ENCODE measurements around the gene ZDHHC21. TPM values are rescaled to one million over a fixed set of nuclear protein-coding genes. Genes with fewer than 3 reads are reported as not detected.

ZDHHC21 gene, protein sequence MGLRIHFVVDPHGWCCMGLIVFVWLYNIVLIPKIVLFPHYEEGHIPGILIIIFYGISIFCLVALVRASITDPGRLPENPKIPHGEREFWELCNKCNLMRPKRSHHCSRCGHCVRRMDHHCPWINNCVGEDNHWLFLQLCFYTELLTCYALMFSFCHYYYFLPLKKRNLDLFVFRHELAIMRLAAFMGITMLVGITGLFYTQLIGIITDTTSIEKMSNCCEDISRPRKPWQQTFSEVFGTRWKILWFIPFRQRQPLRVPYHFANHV
- total RNA-seq: 10 to 100 TPM; 13.9 to 16.3 TPM
- long read RNA-seq, donor 1, partial matches to known transcripts: 2 of 9 reads
- long read RNA-seq, donor 1, other reads (novel, unspliced or antisense): 7 of 9 reads
- long read RNA-seq, donor 2, partial matches to known transcripts: 2 of 4 reads
- long read RNA-seq, donor 2, other reads (novel, unspliced or antisense): 2 of 4 reads

DNA sequence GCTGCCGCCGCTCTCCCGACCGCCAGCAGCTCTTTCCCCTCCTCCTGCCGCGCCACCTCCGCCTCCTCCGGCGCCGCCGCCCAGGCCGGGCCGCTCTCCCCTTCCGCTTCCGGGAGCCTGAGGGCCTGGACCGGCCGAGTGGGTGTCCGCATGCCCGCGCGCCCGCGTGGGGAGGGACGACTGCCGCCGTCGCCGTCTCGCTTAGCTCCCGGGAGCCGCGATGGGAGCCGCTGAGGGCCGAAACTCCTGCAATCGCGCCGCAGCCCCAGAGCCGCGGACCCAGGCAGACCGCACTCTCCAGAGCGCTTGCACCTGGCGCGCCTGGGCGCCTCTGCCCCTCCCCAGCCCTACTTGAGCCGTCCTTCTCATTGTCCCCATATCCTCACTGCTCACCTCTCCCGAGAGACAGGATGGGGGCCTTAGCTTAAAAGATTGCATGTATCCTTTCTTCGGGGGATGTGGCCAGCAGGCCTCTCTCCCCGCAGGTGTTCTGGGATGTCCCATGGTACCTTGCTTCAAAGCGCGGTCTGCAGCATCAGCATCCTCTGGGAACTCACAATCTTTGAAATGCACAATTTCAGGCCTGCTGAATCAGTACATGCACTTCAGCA lies at the start of gene ZDHHC21:
ZDHHC21 (minus strand) TSS at position 182 of the 611 bp plus-strand sequence. CDS start 19,092 bp downstream, outside the sequence.
- peak; percentile 92 for DNase-seq (ENCODE audit: low spot score)
- intact Hi-C loops (cut with DNase I): no loop called here

DNA sequence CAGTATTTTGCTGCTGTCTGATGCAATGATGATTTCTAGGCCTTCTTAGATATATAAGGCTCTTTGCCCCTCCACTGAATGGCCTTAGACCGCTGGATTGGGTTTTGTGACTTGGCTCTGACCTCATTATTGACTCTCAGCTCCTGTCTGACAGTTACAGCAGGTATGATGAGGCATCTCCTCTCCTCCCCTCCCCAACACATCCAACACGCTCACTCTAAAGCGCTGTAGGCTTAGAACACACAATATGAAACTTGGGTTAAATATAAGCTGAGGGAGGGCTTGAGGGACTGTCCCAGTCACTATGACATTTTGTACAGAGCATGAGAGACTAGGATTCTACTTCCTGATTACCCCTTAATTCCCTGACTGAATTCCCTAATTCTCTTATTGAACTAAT lies 48.1 kb upstream of the ZDHHC21 start:
- DNase-seq (ENCODE audit: low spot score): no peak
- intact Hi-C loops (cut with DNase I): no loop called here

DNA sequence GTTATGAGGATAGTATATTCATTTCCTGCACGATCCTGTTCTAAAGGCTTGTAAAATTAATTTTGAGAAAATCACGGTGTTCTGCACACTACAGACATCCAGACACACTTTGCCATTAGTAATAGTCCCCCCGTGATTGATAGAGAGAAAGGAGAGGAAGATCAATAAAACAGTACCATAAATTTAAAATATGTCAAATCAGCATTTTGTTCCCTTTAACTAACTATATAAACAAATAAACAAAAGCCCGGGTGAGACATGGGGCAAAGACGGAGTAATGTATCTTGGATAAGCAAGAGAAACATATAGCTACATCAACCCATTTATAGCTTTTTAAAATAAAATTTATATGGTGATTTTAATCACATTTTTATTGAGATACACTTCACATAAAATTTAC lies 39.9 kb upstream of the ZDHHC21 start:
- intact Hi-C loops (cut with DNase I): no loop called here
- DNase-seq (ENCODE audit: low spot score): no peak

DNA sequence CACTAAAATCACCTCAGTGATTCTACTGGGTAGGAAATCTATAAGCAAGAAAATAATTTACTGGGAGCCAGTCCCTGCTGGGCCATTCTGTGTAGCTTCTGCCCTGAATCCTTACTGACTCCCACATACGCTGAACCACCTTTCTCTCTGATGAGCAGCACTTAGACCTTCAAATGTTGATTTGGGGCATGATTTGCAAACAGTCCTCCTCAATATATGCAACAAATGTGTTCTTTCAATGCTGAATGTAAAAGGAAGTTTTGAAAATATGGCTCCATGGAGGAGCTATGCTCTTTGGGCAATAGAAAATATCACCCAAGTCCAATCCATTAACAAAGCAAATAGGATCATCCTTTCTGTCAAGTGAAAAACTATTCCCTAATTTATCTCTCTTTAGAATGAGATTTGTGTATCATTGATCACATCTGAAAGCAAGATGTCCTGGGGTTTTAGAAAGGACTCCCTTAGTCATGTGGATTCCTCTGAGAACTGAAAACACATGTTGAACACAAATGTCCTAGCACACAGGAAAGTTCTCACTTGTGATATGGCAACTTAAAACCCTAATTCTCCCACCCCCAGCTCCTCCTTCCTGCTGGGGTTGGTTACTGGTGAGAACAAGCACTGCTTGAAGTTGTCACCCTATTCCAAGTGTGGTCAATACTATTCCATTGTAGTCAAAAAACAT lies 38.2 kb upstream of the ZDHHC21 start:
- no peak for DNase-seq (ENCODE audit: low spot score)
- intact Hi-C loops (cut with DNase I): no loop called here

DNA sequence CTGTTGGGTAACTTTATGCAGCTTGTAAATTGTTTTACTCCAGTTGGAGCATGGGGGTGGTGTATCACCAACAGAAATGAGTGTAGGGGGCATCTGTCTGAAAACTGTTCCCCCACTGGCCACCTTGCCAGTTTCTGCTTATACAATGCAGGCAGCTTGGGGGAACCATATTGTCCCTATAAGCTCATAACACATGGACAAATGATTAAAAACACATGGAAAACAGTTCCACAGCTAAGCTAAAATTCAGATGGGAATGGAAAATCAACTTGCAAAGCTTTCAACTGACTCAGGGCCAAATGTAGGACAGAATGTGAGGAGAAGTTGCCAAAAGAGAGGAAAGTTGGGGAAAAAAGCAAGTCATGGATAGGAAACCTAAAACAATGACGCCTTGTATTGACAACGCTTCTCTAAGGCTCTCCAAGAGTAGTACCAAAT lies 37.2 kb upstream of the ZDHHC21 start:
- DNase-seq (ENCODE audit: low spot score): no peak
- intact Hi-C loops (cut with DNase I): no loop called here

DNA sequence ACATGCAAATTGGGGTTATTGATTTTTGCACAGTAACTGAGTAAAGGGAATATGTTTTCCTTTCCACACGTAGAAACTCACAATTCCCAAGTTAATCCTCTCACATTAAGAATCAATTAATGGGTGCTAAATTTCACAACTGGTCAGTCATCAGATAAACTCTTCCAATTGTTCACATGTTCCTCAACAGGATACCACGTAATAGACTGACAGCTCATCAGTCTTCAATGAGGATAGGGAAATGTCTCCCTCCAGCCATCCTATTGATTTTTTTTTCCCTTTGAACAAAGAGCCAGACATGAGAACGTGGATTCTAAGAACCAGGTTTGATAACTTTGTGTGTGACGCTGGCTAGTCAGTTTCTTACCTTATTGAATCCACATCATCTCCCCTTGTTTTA lies 30.1 kb upstream of the ZDHHC21 start:
- DNase-seq (ENCODE audit: low spot score): no peak
- intact Hi-C loops (cut with DNase I): no loop called here

DNA sequence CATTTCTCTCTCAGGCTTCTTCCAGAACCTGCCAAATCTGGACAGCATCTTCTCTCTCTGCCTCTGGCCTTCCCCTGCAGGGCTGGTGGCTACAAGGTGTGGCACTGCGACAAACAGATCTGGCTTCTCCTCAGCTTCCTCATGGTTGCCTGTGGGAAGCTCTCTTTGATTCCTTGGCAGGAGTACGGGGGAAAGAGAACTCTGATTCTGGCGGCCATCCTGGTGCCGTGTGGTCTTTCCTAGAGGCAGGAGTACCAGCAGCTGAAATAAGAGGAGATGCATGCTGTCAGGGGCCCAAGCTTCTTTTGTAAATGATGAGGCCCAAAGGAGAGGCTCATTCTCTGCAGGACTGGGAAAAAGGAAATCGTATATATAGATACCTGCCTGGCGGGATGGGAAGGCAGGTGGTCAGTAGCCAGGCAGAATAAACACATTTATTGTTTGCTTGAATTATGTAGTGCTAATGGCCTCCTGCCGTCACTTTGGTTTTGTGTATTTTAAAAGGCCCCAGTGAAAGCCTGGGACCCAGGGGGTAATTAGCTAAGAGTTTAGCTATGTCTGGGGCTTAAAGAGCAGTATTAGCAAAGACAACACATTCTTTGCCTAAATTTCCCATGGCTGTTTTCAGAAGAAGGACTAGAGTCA lies 29.3 kb upstream of the ZDHHC21 start, which contains the start of gene CER1:
CER1 (minus strand) TSS at position 343 of the 645 bp plus-strand sequence; CDS start at position 282, 61 bp downstream.
- DNase-seq (ENCODE audit: low spot score): no peak
- intact Hi-C loops (cut with DNase I): no loop called here

DNA sequence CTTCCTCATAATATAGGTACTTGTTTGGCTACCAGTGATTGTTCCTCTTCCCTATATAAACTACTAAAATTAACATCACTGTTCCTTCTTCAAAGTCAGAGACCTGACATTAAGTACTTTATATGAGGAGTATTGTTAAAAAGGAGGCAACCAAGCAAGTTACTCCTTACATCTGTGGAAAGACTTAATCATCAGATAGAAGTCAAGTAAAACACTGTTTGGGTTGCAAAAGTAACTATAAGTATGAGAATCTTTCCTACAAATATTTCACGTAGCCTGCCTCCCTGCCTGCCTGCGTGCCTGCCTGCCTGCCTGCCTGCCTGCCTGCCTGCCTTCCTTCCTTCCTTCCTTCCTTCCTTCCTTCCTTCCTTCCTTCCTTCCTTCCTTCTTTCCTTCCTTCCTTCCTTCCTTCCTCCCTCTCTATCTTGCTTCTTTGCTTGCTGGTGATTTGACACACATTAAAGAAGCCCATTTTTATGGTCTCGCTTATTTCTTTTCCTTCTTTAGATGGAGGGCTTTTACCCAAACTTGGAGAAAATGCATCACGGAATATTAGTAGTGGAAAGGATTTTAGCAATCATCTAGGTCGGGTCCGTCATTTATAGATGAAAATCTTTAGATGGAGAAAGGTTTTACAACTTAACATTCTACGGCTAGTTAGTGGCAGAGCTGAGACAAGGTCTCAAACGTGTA lies 26.1 kb upstream of the ZDHHC21 start:
- intact Hi-C loops (cut with DNase I): no loop called here
- DNase-seq (ENCODE audit: low spot score): no peak

DNA sequence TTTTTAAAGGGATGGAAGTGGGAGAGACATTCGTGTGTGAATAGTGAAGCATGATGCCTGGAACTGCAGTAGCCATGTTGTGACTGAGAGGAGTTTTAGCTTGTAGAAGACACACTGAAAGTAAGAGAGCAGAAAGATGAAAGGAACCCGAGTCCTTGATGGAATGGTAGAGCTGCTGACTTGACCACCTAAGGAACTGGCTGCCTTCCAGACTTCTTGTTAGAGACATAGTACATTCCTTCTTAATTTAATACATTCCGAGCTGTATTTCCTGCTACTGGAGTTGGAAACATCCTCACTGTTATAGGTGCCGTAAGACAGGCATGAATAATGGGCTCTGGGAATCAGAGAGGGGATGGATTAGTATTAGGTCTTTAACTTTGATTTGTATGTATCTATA lies 21.9 kb upstream of the ZDHHC21 start:
- no peak for DNase-seq (ENCODE audit: low spot score)
- intact Hi-C loops (cut with DNase I): no loop called here

DNA sequence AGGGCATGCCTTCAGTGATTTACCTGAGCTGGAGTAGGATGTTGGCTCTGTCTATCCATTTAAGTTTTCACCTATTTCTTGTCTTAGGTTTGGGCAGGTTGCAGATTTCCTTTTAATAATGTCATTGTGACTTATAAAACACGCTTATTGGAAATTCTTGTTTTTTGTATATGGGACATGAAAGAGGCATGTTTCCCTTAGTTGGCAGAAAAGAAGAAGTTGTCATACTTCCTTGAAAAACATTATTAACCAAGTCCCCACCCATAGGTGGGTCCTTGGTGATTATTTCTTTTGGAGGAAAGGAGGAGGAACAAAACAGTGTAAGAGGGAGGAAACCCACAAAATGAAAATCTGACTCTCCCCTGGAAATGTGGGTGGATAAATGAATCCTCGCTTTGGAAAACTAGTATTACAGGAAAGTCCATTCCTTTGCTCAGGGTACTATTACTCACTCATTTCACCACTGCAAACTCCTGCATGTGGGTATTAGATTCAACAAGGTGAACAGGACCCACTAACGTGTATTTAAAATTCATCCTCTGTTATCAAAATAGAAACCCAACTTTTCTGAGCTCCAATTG lies 20.0 kb upstream of the ZDHHC21 start:
- intact Hi-C loops (cut with DNase I): no loop called here
- DNase-seq (ENCODE audit: low spot score): no peak

DNA sequence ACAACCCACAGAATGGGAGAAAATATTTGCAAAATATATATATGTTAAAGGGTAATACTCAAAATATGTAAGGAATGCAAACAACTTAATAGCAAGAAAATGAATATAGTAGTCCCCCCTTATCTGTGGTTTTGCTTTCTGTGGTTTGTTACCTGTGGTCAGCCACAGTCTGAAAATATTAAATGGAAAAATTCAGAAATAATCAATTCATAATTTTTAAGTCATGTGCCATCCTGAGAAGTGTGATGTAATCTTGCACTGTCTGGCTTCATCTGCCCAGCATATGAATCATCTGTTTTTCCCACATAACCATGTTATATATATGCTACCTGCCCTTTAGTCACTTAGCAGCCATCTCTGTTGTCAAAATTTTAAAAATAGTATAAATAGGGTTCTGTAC lies 17.6 kb upstream of the ZDHHC21 start:
- intact Hi-C loops (cut with DNase I): no loop called here
- no peak for DNase-seq (ENCODE audit: low spot score)

DNA sequence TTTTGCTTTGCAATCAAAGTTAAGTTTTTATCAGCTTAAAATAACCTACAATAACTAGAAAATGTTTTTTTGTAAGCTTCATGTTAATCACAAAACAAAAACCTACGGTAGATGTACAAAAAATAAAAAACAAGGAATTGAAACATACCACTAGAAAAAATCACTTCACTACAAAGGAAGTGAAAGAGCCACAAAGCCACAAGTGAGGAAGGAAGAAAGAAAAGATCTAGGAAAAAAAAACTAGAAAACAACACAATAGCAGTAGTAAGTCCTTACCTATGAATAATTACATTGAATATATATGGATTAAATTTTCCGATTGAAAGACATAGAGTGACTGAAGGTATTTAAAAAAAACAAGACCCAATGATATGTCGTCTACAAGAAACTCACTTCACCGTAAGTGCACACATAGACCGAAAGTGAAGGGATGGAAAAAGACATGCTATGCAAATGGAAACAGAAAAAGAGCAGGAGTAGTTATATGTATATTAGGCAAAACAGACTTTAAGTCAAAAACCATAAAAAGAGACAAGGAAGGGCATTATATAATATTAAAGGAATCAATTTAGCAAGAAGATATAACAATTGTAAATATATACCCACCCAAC lies 13.4 kb upstream of the ZDHHC21 start:
- no peak for DNase-seq (ENCODE audit: low spot score)
- intact Hi-C loops (cut with DNase I): no loop called here

DNA sequence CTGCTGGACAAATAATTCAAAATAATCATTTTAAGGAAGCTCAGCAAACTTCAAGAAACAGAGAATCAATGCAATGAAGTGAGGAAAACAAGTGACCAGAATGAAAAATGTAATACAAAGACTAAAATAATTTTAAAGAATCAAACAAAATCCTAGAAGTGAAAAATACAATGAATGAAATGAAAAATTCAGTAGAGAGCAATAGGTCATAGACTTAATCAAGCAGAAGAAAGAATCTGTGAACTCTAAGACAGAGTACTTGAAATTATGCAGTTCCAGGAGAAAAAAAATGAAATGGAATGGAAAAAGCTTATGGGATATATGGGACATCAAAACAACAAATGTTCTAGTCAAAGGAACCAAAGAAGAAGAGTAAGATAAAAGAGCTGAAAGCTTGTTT lies 11.8 kb upstream of the ZDHHC21 start:
- intact Hi-C loops (cut with DNase I): no loop called here

DNA sequence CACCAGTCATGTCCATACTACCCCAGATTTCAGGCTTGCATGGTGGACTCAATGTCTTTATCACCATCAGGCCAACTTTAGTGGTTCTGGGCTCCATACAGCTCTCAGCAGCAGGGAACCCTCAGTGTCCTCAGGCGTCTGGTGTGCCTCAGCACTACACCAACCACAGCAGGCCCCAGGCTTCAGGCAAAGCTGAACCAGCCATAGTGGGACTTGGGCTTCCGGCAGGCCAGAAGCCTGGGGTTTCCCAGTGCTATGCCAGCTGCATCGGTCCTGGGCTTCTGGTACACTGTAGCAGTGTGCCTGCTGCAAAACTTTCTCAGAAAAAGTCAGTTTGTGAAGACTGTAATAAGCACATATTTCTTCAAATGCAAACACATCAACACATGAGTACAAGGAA lies 11.0 kb upstream of the ZDHHC21 start:
- intact Hi-C loops (cut with DNase I): no loop called here
- no peak for DNase-seq (ENCODE audit: low spot score)

More for the DNA sequence above, 11.8 kb upstream of the ZDHHC21 start:
- no peak for DNase-seq (ENCODE audit: low spot score)

DNA sequence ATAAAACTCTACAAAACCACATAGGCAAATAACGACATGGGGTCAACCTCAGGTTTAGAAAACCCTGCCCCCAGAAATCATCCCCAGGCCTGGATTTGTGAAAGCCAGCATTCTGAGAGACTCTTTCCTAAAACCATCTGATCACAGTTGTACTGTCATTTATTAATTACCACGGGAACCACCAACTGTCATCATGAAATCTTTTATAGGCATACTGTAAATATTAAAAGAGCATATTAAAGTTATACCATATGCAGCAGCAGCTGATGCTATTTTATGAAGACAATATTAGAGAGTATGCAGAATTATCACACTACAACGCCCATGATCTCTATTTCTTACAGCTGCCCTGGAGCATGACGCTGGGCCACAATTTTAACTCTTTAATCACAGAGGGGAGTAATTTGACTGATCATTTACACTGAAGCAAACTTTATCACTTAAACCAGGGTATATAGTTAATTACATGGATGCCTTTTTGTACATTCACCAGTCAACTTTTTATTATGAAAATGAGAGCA lies 9.0 kb upstream of the ZDHHC21 start:
- intact Hi-C loops (cut with DNase I): no loop called here
- no peak for DNase-seq (ENCODE audit: low spot score)

DNA sequence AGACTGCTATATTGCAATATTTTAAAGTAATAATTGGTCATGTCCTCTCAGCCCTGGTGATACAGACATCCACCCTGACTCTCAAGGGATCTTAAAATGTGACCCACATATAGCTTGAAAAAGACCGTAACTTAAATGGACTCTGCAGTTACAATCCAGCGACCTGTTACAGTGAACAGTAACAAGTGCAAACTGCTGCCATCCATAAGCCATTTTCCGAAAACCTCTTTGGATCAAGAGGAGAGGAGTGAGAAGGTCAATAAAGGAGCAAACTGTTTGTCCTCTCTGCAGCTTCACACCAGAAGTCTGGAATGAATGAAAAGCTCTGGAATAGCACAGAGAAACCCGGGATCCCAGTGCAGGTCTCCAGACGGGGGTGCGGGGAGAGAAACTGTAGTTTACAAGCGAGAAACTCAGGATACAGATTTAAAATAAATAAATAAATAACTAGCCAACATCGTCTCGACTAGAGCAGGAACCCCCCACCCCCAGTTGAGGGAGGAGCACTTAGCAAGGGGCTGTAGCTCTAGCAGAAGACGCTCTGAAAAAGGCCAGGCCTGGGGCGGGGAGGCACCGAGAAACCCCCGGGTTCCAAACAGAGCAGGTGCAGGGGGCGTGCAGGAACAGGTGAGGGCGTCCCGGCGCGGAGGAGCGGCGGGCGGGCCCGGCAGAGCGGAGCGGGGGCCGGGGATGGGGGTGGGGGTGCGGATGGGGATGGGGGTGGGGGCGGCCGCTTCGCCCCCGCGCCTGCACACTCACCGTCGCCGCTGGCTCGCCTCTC lies 572 bp downstream of the ZDHHC21 start:
- intact Hi-C loops (cut with DNase I): no loop called here
- peak; percentile 76 for DNase-seq (ENCODE audit: low spot score)
